Caco-2 (cell line): ENCODE data around the gene MYADML2. TPM values are rescaled to one million over a fixed set of nuclear protein-coding genes. Genes with fewer than 3 reads are reported as not detected.

Experiments
- BruUV-seq: library from RNA; stranded (reverse); fragments of 400-500 nt; replicated peaks from 2 replicates; lab custom pipeline; 2021; lab: Mats Ljungman, UMichigan
- CTCF ChIA-PET: fragments of 300-600 bp; sonication (Branson Sonifier 250); formaldehyde crosslinking; loops from one replicate; lab custom pipeline; 2022; ENCODE audit warnings: antibody characterized with exemption; lab: Charles Lee
- POLR2A ChIA-PET: fragments of 300-600 bp; sonication (Branson Sonifier 250); formaldehyde crosslinking; loops from one replicate; lab custom pipeline; 2022; ENCODE audit warnings: antibody characterized with exemption; lab: Charles Lee
- DNase-seq, 2 experiments: peaks; one replicate each; pipeline versions ENCODE4 v3.0.0 to v3.0.0-alpha.2; 2020 to 2022
- H3K27me3 ChIP-seq: replicated peaks from 2 replicates; pipeline ENCODE4 v1.6.0; 2011; ENCODE audit warnings: low read length; ENCODE audit not compliant: control insufficient read depth, insufficient read depth
- H3K36me3 ChIP-seq: 2 replicates; pipeline ENCODE4 v1.5.1; 2011; ENCODE audit warnings: low read length; ENCODE audit not compliant: control insufficient read depth, insufficient read depth
- H3K4me1 ChIP-seq: fragments of 250-450 bp; sonication (Bioruptor Pico); 2 replicates; pipeline ENCODE4 v1.5.1; 2020; ENCODE audit warnings: mild to moderate bottlenecking
- H3K4me3 ChIP-seq: 2 replicates; pipeline ENCODE4 v1.5.1; 2011; ENCODE audit warnings: low read depth, mild to moderate bottlenecking, control low read depth, low read length
- H3K9me3 ChIP-seq: fragments of 250-450 bp; sonication (Bioruptor Pico); 2 replicates; pipeline ENCODE4 v1.5.1; 2020; ENCODE audit warnings: mild to moderate bottlenecking, moderate library complexity
- H3K27ac Mint-ChIP-seq: one replicate; pipeline ENCODE4 v1.8.0; 2022; ENCODE audit warnings: mixed read lengths; ENCODE audit not compliant: unreplicated experiment
- H3K27me3 Mint-ChIP-seq: one replicate; pipeline ENCODE4 v1.8.0; 2022; ENCODE audit warnings: mixed read lengths; ENCODE audit not compliant: insufficient read depth, unreplicated experiment
- H3K36me3 Mint-ChIP-seq: one replicate; pipeline ENCODE4 v1.8.0; 2022; ENCODE audit warnings: mild to moderate bottlenecking, mixed read lengths; ENCODE audit not compliant: insufficient read depth, unreplicated experiment
- H3K4me1 Mint-ChIP-seq: one replicate; pipeline ENCODE4 v1.8.0; 2022; ENCODE audit warnings: low read depth, mixed read lengths; ENCODE audit not compliant: unreplicated experiment
- H3K4me3 Mint-ChIP-seq: one replicate; pipeline ENCODE4 v1.8.0; 2022; ENCODE audit warnings: mild to moderate bottlenecking, moderate library complexity, mixed read lengths; ENCODE audit not compliant: unreplicated experiment
- H3K9me3 Mint-ChIP-seq: one replicate; pipeline ENCODE4 v1.8.0; 2022; ENCODE audit warnings: mixed read lengths; ENCODE audit not compliant: unreplicated experiment
- intact Hi-C: fragments of 100-400 bp; cut with micrococcal nuclease; formaldehyde crosslinking; loops from one replicate; pipeline ENCODE4 v1.10.0; 2022; ENCODE audit not compliant: unreplicated experiment
- total RNA-seq: library from RNA; stranded (reverse); gene quantifications from 2 replicates; pipeline ENCODE4 v1.2.3, GENCODE V29; 2022
- TF ChIP-seq, protein P1 (sequence below), 2 experiments: fragments of 200-600 bp in 1 of 2; IDR thresholded peaks; 1 replicate in 1 of 2; 2 replicates in 1 of 2; pipeline versions ENCODE4 v1.5.1 to v1.8.0; 2011 to 2022; ENCODE audit warnings: antibody characterized with exemption in 1 of 2, control low read depth in 1 of 2, inconsistent platforms in 1 of 2, low read depth in 1 of 2, low read length in 1 of 2, mild to moderate bottlenecking in 1 of 2, moderate library complexity in 1 of 2; ENCODE audit not compliant: insufficient read depth in 1 of 2, severe bottlenecking in 1 of 2, unreplicated experiment in 1 of 2

The MYADML2 gene
- total RNA-seq, 1 experiment from 2014 or later = not detected

DNA sequence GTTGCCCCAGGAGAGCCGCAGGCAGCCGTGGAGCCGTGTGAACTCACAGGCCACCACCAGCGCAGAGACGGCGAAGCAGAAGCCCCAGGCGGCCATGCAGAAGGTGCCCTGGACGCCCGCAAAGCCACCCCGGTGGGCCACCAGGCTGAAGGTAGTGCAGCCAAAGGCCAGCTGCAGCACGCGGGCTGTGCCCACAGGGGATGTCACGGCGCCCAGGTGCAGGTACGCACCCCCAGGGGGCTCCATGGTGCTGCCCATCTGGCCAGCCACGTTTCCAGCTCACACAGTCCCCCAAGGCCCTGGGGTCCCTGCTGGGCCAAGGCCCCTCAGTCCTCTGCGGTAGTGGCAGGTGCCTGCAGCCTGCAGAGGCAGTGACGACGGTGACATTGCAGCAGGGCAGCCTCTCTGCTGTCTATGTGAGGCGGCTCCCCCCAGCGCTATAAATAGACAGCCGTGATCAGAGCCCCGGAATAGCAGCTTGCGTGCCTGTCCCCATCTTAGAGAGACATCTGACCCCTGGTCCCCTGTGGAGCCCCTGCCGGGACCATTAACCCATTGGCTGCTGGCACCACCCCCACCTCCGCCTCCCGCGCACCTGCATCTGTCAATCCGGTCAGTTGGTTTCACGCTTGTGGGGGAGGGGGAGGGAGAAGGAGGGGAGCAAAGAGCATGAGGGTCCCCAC is 5.4 kb downstream of the MYADML2 start:
- no peaks in the 10 kb centered on the region for H3K27me3 ChIP-seq
- peaks cover 21% of the 10 kb centered on the region for H3K36me3 Mint-ChIP-seq
- intact Hi-C loops = no loop called here
- no peak overlapping the region for H3K4me3 ChIP-seq
- no peaks in the 10 kb centered on the region for H3K36me3 ChIP-seq
- POLR2A ChIA-PET = interaction anchor here (0.6 kb wide), 1 partner anchor 81 kb away, joined by 9 read pairs; the partner anchor contains the start of genes CENPX and LRRC45
- H3K4me3 Mint-ChIP-seq = no peak overlapping the region
- no peaks in the 10 kb centered on the region for H3K9me3 Mint-ChIP-seq
- CTCF ChIA-PET = no interaction called here
- TF ChIP-seq, protein P1, sequence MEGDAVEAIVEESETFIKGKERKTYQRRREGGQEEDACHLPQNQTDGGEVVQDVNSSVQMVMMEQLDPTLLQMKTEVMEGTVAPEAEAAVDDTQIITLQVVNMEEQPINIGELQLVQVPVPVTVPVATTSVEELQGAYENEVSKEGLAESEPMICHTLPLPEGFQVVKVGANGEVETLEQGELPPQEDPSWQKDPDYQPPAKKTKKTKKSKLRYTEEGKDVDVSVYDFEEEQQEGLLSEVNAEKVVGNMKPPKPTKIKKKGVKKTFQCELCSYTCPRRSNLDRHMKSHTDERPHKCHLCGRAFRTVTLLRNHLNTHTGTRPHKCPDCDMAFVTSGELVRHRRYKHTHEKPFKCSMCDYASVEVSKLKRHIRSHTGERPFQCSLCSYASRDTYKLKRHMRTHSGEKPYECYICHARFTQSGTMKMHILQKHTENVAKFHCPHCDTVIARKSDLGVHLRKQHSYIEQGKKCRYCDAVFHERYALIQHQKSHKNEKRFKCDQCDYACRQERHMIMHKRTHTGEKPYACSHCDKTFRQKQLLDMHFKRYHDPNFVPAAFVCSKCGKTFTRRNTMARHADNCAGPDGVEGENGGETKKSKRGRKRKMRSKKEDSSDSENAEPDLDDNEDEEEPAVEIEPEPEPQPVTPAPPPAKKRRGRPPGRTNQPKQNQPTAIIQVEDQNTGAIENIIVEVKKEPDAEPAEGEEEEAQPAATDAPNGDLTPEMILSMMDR (IDR thresholded peaks at IDR 0.05; ENCODE audit: insufficient read depth in 1 of 2, low read depth in 1 of 2, low read length in 1 of 2, severe bottlenecking in 1 of 2, unreplicated experiment in 1 of 2) = no peak
- DNase-seq = no peak
- H3K4me1 Mint-ChIP-seq = peaks cover 5% of the 10 kb centered on the region
- H3K27me3 Mint-ChIP-seq = no peaks in the 10 kb centered on the region
- H3K9me3 ChIP-seq = no peaks in the 10 kb centered on the region
- peaks cover 9% of the 10 kb centered on the region for H3K4me1 ChIP-seq
- BruUV-seq = no TSS peak
- H3K27ac Mint-ChIP-seq = no peak overlapping the region

DNA sequence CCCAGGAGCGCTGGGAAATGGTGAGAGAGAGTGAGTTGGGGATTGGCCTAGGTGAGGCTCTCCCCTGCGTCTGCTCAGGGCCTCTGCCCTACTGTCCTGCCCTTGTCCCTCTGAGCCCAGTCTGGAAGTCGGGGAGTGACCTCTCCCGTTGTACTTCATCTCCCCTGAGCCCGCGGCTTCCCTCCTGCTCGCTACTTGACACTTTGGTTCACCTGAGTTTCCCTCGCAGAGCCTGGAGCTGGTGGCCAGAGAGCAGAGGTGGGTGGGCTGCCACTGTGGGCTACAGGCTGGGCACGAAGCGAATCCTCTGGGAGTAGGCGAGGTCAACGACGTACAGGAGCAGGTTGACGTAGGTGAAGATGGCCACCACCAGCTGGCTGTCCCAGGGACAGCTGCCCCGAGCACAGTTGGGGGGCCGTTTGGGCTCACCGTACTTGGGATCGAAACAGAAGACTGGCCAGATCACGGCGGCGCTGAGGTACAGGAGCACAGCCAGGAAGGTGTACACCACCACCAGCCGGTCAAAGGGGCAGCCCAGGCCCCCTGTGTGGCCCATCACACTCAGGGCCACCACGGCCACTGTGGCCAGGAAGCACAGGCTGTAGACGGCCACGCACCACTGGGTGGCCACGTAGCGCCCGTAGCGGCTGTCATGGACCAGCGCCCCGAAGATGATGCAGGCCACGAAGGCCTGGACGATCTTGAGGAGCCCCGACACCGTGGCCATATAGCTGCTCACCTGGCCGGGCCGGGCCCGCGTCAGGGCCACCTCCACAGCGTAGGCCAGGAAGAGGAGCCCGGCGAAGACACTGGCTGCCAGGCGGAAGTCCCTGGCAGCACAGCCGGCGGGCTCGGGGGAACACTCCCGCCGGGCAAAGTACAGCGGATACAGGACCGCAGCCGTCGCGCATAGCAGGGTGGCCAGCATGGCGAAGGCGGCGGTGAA is 6.2 kb downstream of the MYADML2 start:
- intact Hi-C loops = no loop called here
- H3K9me3 Mint-ChIP-seq = no peaks in the 10 kb centered on the region
- peaks cover 29% of the 10 kb centered on the region for H3K36me3 Mint-ChIP-seq
- ChIA-PET CTCF (no interaction called here), POLR2A (interaction anchor here (0.6 kb wide), 2 partner anchors 82 to 544 kb away, joined by 3 to 9 read pairs; partner anchors contain the start of genes CENPX and LRRC45)
- no peak overlapping the region for H3K4me3 Mint-ChIP-seq
- Histone ChIP-seq H3K4me3 (no peak overlapping the region), H3K36me3 (no peaks in the 10 kb centered on the region), H3K4me1 (peaks cover 9% of the 10 kb centered on the region), H3K9me3 (no peaks in the 10 kb centered on the region), H3K27me3 (no peaks in the 10 kb centered on the region)
- peaks cover 5% of the 10 kb centered on the region for H3K4me1 Mint-ChIP-seq
- no peak for DNase-seq
- H3K27ac Mint-ChIP-seq = peak overlapping the region; percentile 51
- no TSS peak for BruUV-seq
- H3K27me3 Mint-ChIP-seq = no peaks in the 10 kb centered on the region
- TF ChIP-seq, protein P1 (IDR thresholded peaks at IDR 0.05; ENCODE audit: insufficient read depth in 1 of 2, low read depth in 1 of 2, low read length in 1 of 2, severe bottlenecking in 1 of 2, unreplicated experiment in 1 of 2) = no peak

DNA sequence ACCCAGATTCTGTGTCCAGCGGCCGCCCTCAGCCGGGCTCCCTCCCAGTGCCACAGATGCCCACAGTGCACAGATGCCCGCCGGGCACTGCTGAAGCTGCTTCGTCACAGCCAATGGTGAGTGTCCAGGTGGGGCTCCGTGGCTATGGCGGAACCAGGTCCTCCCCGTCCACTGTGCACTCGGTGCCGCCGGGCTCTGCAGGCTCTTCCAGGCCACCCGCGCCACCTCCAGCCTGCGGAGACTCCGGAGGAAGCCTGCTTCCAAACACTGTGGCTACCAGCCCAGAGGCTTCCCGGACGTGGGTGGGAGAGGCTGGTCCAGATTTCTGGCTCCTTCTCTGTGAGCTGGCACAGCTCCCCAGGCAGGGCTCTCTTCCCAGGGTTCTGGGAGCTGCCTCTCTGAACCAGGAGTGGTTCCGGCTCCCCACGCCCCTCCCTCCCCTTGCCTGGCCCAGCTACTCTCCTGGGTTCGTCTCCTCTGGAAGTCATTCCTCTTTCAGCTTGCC is 7.1 kb downstream of the MYADML2 start:
- POLR2A ChIA-PET = no interaction called here
- no TSS peak for BruUV-seq
- Mint-ChIP-seq H3K27me3 (no peaks in the 10 kb centered on the region), H3K4me3 (no peak overlapping the region), H3K36me3 (peaks cover 35% of the 10 kb centered on the region), H3K27ac (peak overlapping the region; percentile 51), H3K4me1 (peaks cover 5% of the 10 kb centered on the region), H3K9me3 (no peaks in the 10 kb centered on the region)
- intact Hi-C loops = no loop called here
- no peaks in the 10 kb centered on the region for H3K27me3 ChIP-seq
- CTCF ChIA-PET = no interaction called here
- no peak overlapping the region for H3K4me3 ChIP-seq
- H3K9me3 ChIP-seq = no peaks in the 10 kb centered on the region
- TF ChIP-seq, protein P1 (IDR thresholded peaks at IDR 0.05; ENCODE audit: insufficient read depth in 1 of 2, low read depth in 1 of 2, low read length in 1 of 2, severe bottlenecking in 1 of 2, unreplicated experiment in 1 of 2) = no peak
- DNase-seq = no peak
- H3K36me3 ChIP-seq = peaks cover 3% of the 10 kb centered on the region; the same call in 1 of the 2 replicates
- peaks cover 9% of the 10 kb centered on the region for H3K4me1 ChIP-seq
